Forelimb muscle (tissue), 1 donor: ENCODE results near the gene PRR23E. TPM values are rescaled to one million over a fixed set of nuclear protein-coding genes. Genes with fewer than 3 reads are reported as not detected.

Source experiments
- DNase-seq: peaks from one replicate; pipeline ENCODE4 v3.0.0-alpha.2; 2013; ENCODE audit warnings: low read depth
- polyA plus RNA-seq: library from polyadenylated mRNA; unstranded; fragments of 120-200 nt; gene quantifications from one replicate; pipeline ENCODE4 v1.2.1, GENCODE V29; 2013; ENCODE audit not compliant: insufficient read length

Gene PRR23E
- polyA plus RNA-seq, 1 donor = not detected

GRCh38 chr3:127208483-127209100, 15.7 kb downstream of the PRR23E start:
- no peak for DNase-seq

GRCh38 chr3:127209155-127209839, 16.4 kb downstream of the PRR23E start:
- DNase-seq = no peak

- DNase-seq = no peak
Observed at GRCh38 chr3:127209840-127210653, 17.1 kb downstream of the PRR23E start.

GRCh38 chr3:127210654-127210943, 17.7 kb downstream of the PRR23E start:
- DNase-seq = no peak

GRCh38 chr3:127211118-127212060, 18.5 kb downstream of the PRR23E start:
- DNase-seq = no peak

DNA sequence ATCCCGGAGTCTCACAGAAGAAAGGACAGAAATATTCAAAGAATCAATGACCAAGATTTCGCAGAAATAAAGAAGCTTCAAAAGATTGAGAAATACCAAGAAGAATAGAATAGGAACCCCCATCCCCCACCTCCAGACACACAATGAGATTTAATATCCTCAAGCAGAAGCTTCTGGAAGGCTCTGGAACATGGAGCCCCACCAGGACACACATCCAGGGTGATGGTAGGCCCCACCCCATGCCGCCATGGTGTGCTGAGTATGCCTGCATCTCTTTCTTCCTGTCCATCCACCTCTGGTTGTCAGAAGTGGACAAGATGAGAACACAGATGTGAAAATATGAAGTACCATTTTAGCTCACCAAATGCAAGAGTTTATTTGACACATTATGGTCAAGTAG, 19.3 kb downstream of the PRR23E start:
- DNase-seq = no peak

GRCh38 chr3:127212711-127213110, 19.8 kb downstream of the PRR23E start:
- no peak for DNase-seq

GRCh38 chr3:127213381-127213918, 20.5 kb downstream of the PRR23E start:
- no peak for DNase-seq

DNA sequence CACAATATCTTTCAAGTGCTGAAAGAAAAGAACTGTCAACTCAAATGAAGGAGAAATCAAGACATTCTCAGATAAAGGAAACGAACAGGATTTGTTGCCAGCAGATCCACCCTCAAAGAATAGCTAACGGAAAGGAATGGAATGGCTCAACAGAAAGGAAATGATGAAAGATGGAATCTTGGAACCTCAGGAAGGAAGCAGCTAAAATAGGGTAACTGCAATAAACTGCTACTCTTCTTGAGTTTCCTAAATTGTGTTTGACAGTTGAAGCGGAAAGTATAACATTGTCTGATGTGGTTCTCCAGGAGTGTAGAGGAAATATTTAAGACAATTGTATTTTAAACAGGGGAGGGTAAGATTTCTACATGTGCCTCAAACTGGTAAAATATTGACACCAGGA, 22.0 kb downstream of the PRR23E start:
- DNase-seq = no peak

DNA sequence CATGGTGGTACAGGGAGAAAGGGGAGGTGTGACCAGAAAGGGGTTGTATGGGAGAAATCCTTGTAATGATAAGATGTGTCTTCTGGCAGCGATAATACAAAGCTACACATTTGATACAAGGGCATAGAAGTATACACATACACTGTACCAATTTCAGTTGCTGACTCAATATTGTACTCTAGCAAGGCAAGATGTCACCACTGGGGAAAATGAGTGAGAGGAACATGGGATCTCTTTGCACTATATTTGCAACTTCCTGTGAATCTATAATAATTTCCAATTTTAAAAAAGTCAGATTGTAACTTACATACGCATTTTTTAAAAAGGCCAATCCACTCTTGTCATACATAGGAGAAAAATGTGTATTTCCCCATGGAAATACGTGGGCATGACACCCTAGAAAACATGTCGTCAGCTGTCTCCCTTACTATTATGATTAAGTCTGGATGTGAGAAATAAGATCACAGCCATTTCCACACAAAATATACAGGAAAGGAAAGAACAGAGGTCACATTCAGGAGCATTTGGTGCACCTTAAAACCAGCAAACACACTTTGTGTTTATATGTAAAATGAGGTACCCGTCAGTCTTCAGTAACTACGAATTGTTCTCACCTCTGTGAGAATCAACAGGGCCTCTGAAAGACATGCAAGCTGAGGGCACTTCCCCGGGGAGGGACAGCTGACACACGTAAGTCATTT, 22.9 kb downstream of the PRR23E start:
- no peak for DNase-seq

DNA sequence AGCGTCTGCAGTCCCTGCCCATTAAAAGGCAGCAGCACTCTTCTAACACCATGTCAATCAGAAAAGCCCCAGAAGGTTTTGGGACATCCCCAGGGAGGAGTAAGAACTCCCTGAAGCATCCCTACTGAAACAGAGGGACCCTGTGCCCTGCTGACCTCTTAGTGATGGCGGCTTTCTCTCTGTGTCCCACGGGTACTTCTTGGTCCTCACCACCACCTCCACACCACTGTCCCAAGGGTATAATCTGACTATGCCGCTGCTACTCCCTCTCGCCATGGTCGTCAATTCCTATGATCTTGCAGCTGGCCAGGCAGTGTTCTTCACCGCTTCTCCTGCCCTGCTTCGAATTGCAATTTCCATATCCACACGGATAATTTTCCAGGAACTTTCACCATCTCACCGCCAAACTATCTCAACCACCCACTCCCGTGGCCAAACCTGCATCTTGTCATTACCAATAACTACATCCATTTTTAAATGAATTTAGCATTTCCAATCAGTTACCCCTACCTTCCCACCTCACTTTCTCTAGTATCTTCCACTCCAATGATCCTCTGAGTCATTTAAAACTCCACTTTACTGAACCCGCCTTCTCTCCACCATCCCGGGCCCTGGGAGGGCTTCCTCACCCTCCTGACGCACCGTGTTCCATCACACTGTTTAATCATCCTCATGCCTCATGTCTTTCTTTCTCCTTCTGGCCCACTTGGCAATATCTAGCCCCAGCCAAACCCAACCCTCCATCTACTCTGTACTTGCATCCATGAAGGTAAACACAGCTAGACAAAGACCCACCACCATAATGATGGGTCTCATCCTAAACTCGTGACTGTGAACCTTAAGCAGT, 23.7 kb downstream of the PRR23E start:
- DNase-seq = no peak

DNA sequence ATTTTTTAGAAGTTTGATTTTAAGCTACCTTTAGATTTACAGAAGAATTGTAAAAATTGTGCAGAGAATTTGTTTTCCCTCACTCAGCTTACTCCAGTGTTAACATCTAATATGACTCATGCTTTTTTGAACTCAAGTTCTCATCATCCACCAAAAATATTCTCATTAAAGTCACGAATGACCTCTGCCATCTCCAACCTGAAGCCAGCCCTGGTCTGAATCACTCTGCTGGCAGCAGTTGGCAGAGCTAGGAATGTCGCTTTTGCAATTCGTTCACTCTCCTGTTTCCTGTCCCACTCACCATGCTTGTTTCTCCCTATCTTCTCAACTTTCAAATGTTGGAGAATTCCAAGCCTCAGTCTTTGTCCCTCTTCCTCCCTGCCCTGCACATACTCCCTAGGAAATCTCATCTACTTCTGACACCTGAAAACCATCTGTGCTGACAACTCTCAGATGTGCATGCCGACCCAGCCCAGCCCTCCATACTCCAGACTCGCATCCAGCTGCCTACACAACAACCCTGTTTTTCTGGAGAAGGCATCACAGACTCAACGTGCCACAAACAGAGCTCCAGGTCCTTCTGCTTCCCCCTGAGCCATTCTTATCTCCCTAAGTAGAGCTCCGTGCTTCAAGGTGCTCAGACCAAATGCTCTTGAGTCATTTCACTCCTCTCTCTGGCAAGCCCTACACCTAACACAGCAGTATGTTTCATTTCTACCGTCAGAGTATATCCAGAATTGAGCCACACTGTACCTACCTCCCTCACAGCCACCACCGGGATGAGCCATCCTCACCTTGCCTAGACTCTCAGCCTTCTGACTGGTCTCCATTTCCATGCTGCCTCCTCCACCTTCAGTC, 24.9 kb downstream of the PRR23E start:
- DNase-seq = no peak

- DNase-seq = no peak
Observed at GRCh38 chr3:127218454-127218922, 25.6 kb downstream of the PRR23E start.

DNA sequence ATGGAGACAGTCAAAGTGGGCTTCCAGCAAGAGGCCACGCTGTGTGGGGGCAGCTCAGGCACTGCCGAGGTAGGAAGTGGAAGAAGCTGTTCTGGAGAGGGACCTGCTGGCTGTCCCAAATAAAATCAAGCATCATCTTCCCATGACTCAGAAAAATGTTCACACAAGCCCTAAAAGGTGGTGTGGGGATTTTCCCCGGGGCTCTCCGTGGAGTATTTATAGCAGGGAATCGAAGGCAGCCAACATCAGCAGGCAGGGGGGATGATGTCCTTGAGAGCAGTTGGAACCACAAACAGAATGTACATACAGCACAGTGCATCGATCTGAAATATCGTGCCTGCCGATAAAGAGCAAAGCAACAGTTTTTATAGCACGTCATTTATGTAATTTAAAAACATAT, 27.6 kb downstream of the PRR23E start:
- DNase-seq = no peak

GRCh38 chr3:127221037-127221436, 28.1 kb downstream of the PRR23E start:
- DNase-seq = no peak

GRCh38 chr3:127221446-127222035, 28.6 kb downstream of the PRR23E start:
- DNase-seq = no peak

DNA sequence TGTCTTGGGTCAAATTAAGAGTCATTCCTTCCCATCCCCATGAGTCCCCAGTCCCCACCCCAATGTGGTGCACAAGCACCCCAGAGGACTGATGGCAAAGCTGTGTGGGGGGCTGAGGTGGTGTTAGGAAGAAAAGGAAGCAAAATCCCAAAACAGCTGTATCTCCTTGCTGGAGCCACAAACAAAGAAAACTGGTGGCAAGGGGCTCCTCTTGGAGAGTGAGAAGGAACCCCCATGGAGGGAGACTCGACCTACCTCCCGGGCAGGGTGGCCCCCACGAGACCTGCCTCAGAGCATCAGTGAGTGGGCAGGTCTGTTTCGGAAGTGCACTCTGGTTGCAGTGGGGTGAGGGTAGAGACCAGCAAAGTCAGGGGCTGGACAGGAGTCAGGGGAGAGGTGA, 29.2 kb downstream of the PRR23E start:
- DNase-seq = no peak

DNA sequence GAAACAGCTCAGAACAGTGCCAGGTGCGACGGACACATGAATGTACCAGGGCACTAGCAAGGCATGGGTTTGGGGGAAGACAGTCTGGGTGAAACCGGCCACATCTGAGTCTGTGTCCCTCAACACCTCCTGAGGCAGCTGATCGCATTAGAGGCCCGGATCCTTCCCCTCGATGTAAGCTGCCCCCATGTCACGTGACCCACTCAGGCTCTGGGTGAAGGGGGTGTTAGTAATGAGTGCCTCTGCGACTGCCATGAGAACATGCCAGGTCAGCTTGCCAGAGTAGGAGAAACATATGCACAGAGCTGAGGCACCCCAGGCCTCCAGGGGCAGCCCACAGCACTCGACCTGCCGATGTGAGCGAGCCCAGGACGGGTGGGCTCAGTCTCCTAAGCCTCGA, 29.7 kb downstream of the PRR23E start:
- DNase-seq = no peak

DNA sequence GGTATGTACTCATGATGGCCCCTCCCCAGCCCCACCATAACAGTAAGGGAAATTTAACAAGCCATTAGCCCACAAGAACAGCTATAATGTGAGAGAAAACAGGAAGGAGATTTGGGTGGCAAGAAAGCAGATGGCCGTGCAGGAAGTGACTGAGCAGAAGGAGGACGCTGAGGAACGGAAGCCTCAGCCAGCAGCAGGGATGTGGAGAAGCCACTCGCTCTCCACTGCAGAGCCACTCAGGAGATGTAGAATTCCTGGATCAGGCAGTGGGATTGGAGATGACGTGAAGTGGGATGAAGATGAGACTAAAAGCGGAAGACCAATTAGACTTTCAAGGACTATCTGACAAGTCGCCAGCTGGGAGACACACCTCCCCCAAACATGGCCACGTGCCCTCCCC, 31.2 kb downstream of the PRR23E start:
- DNase-seq = no peak
